Mesodermal cell (in vitro differentiated cells): ENCODE results near the gene DYRK4. TPM values are rescaled to one million over a fixed set of nuclear protein-coding genes. Genes with fewer than 3 reads are reported as not detected.
"Not testable (repeated sequence)": the region's sequence is repeated elsewhere in the genome, so short reads cannot be mapped to it uniquely, and the experiment has no call there.

ENCODE experiments used
- H3K27ac ChIP-seq: 2 replicates; pipeline ENCODE4 v1.7.0; 2013; ENCODE audit warnings: mild to moderate bottlenecking, low read depth, low read length, moderate library complexity; ENCODE audit not compliant: severe bottlenecking
- H3K36me3 ChIP-seq: 2 replicates; pipeline ENCODE4 v1.7.1; 2013; ENCODE audit warnings: mild to moderate bottlenecking, low read length, moderate library complexity; ENCODE audit not compliant: control insufficient read depth, insufficient read depth
- H3K4me1 ChIP-seq: one replicate; pipeline ENCODE4 v1.7.1; 2013; ENCODE audit warnings: mild to moderate bottlenecking, low read length; ENCODE audit not compliant: insufficient read depth, control insufficient read depth, poor library complexity, severe bottlenecking
- H3K4me3 ChIP-seq: 2 replicates; pipeline ENCODE4 v1.7.0; 2013; ENCODE audit warnings: low read length, control low read depth, mild to moderate bottlenecking; ENCODE audit not compliant: insufficient read depth, poor library complexity, severe bottlenecking; ENCODE audit errors: extremely low read depth
- H3K9me3 ChIP-seq: 2 replicates; pipeline ENCODE4 v1.7.1; 2013; ENCODE audit warnings: mild to moderate bottlenecking, low read length, moderate library complexity; ENCODE audit not compliant: control insufficient read depth
- WGBS, 2 experiments: methylation state at CpG; one replicate each; pipeline ENCODE4 v1.1.5; 2013; ENCODE audit warnings: missing lambda C conversion rate in 2 of 2; ENCODE audit not compliant: insufficient coverage in 2 of 2; 5-methylcytosine and 5-hydroxymethylcytosine counted together
- polyA plus RNA-seq, 2 experiments: library from polyadenylated mRNA; stranded (reverse); fragments of 50-300 nt; gene quantifications; one replicate each; pipeline ENCODE4 v1.2.3, GENCODE V29; 2013

Gene DYRK4
- polyA plus RNA-seq (2013, experiment 1 of 2): 58.1 TPM
- polyA plus RNA-seq (2013, experiment 2 of 2): 50.2 TPM

GRCh38 chr12:4562034-4562657, at the start of gene DYRK4:
TSS of gene DYRK4 (plus strand) at chr12:4562208. CDS start at chr12:4562246, 38 bp downstream.
- no peaks in the 10 kb centered on the region for H3K9me3 ChIP-seq

DNA sequence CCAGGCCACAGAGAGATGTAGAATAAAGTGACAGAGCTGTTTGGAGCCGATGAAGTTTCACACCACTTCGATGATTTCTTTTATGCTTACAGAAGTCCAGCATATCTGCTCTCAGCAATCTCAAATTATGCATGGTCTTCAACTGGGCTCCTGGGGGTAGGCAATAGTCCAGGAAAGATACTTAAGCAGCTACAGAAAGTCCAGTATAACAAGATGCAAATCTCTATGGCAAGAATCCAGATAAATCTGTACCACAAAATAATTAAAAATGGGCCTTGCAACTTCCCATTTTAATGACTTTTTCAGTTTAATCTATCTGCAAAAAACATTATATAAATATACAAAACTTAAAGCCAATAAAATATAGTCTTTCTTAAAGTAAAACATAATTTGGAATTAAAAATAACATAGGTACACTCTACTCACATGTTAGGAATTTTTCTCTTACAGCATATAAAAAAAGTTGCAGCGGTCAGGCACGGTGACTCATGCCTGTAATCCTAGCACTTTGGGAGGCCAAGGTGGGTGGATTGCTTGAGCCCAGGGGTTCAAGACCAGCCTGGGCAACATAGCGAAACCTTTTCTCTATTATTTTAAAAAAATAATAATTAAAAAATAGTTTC, 43.8 kb upstream of the DYRK4 start:
- 100% methylated on average over 2 of the region's 5 CpGs; no CpG with 5 or more reads in 1 of the 2 experiments for WGBS, 2 experiments
- Histone ChIP-seq H3K27ac (no peak overlapping the region), H3K36me3 (peaks cover 29% of the 10 kb centered on the region), H3K9me3 (no peaks in the 10 kb centered on the region), H3K4me1 (no peaks in the 10 kb centered on the region), H3K4me3 (no peak overlapping the region)

More at GRCh38 chr12:4562034-4562657, at the start of gene DYRK4:
- Histone ChIP-seq H3K4me1 (peaks cover 5% of the 10 kb centered on the region), H3K36me3 (peaks cover 16% of the 10 kb centered on the region), H3K4me3 (no peak within 1 kb of the TSS), H3K27ac (no peak within 1 kb of the TSS)
- WGBS, 2 experiments: 33 to 41% methylated on average over 32 to 37 of the region's 44 CpGs

GRCh38 chr12:4523443-4523842, 38.6 kb upstream of the DYRK4 start:
- not testable (repeated sequence) for H3K9me3 ChIP-seq, H3K4me1 ChIP-seq, H3K4me3 ChIP-seq, H3K27ac ChIP-seq
- no CpG with 5 or more reads among the region's 7 CpGs for WGBS, 2 experiments
- peaks cover 26% of the 10 kb centered on the region for H3K36me3 ChIP-seq

DNA sequence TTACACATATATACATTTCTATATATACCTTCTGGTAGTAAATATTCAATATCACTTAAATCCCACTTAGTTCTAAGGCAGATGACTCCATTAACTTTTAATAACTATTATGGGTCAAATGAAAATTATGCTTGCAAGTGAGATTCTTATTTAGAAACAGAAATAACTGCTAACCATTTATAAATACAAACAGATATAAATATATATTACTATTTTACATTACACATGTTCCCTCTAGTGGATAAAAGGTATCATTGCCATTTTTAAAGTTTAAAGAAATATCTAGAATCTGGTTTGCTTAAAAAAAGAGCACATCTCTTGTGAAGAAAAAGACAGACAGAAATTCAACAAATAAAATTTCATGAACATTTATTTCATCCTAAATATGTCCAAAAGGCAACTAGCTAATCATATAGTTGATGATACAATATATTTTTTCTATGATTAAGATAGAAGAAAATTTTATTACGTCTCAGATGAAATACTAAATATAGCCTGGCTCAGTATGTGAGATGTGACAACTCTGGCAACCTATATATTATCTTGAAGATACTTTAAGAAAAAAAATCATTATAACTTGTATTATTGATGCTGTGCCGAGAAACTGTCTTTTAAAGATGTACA, 35.0 kb upstream of the DYRK4 start:
- no peak overlapping the region for H3K27ac ChIP-seq
- H3K9me3 ChIP-seq: no peaks in the 10 kb centered on the region
- H3K4me1 ChIP-seq: no peaks in the 10 kb centered on the region
- WGBS, 2 experiments: no CpG with 5 or more reads among the region's 2 CpGs
- no peak overlapping the region for H3K4me3 ChIP-seq
- H3K36me3 ChIP-seq: peaks cover 30% of the 10 kb centered on the region

DNA sequence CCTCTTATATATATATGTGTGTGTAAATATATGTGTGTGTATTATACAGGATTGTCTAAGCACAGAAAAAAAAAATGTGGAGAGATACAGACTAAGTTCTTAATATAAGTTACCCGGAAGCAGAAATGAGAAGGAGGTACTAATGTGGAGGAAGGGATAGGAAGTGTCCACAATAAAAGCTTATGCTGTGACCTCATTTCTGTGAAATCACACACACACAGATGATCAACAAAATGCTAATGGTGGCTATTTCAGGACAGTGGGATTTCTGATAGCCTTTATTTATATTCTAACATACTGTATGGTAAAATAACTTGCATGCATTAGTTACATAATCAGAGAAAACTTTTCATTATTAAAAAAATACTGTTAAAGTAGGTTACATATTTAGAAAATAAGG, 31.8 kb upstream of the DYRK4 start:
- Histone ChIP-seq H3K27ac (no peak overlapping the region), H3K4me1 (no peaks in the 10 kb centered on the region), H3K9me3 (no peaks in the 10 kb centered on the region), H3K36me3 (peaks cover 42% of the 10 kb centered on the region), H3K4me3 (no peak overlapping the region)
- no CpG with 5 or more reads among the region's 1 CpG for WGBS, 2 experiments

GRCh38 chr12:4530982-4531586, 30.9 kb upstream of the DYRK4 start:
- Histone ChIP-seq H3K36me3 (peaks cover 38% of the 10 kb centered on the region), H3K4me1 (no peaks in the 10 kb centered on the region), H3K27ac (no peak overlapping the region), H3K4me3 (no peak overlapping the region), H3K9me3 (no peaks in the 10 kb centered on the region)
- WGBS, 2 experiments: 91 to 100% methylated on average over 1 to 3 of the region's 6 CpGs

DNA sequence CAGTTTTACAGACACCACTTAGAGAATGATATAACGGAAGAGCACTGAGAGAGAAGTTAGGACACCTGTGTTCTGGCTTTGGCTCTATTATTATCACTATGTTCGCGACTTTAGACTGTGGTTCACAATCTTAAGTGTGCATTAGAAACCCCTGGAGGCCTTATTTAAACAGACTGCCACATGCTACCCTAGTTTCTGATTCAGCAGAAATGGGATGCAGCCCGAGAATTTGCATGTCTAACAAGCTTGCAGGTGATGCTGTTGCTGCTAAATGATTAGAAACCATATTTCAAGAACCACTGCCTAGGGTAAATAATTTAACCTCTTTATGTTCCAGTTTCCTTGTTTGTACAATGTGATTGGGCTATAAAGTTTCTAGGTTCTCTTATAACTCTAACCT, 26.9 kb upstream of the DYRK4 start:
- peaks cover 11% of the 10 kb centered on the region for H3K4me1 ChIP-seq
- no peaks in the 10 kb centered on the region for H3K9me3 ChIP-seq
- 91 to 95% methylated on average over 1 to 4 of the region's 4 CpGs for WGBS, 2 experiments
- no peak overlapping the region for H3K27ac ChIP-seq
- H3K4me3 ChIP-seq: no peak overlapping the region
- H3K36me3 ChIP-seq: peaks cover 32% of the 10 kb centered on the region

- no peak overlapping the region for H3K27ac ChIP-seq
- peaks cover 11% of the 10 kb centered on the region for H3K4me1 ChIP-seq
- H3K9me3 ChIP-seq: no peaks in the 10 kb centered on the region
- H3K4me3 ChIP-seq: no peak overlapping the region
- 82 to 89% methylated on average over 2 of the region's 2 CpGs for WGBS, 2 experiments
- H3K36me3 ChIP-seq: peaks cover 30% of the 10 kb centered on the region
These were observed 26.1 kb upstream of the DYRK4 start for GRCh38 chr12:4535871-4536270.

- no peaks in the 10 kb centered on the region for H3K9me3 ChIP-seq
- H3K27ac ChIP-seq: peak within 1 kb of the TSS; percentile 96
- H3K36me3 ChIP-seq: peaks cover 14% of the 10 kb centered on the region
- H3K4me1 ChIP-seq: peaks cover 11% of the 10 kb centered on the region
- H3K4me3 ChIP-seq: peak within 1 kb of the TSS; percentile 85
- WGBS, 2 experiments: 0 to 1% methylated on average over 39 to 48 of the region's 49 CpGs
These were observed 23.5 kb upstream of the DYRK4 start, which contains the start of gene RAD51AP1 for GRCh38 chr12:4538207-4539160. TSS of gene RAD51AP1 (plus strand) at chr12:4538890. CDS start at chr12:4538940, 50 bp downstream.
